GM12878 (cell line): ENCODE measurements around the gene PPIL3. TPM values are rescaled to one million over a fixed set of nuclear protein-coding genes. Genes with fewer than 3 reads are reported as not detected.

Experiments
- BCL11A ChIP-seq: IDR thresholded peaks from 2 replicates; pipeline ENCODE4 v1.6.1; 2011; ENCODE audit warnings: low read depth, low read length
- CBX5 ChIP-seq: sonication (generic); IDR thresholded peaks from 2 replicates; pipeline ENCODE4 v1.6.1; 2016; ENCODE audit warnings: low read depth, moderate library complexity, mild to moderate bottlenecking, inconsistent platforms
- EED ChIP-seq: sonication (generic); IDR thresholded peaks from 2 replicates; pipeline ENCODE4 v1.6.1; 2016; ENCODE audit warnings: antibody characterized with exemption, low read depth
- ESRRA ChIP-seq: IDR thresholded peaks from 2 replicates; pipeline ENCODE4 v1.6.1; 2012; ENCODE audit warnings: mild to moderate bottlenecking, low read length, improper control_type of control experiment
- ETV6 ChIP-seq, 2 experiments: fragments of 450-650 bp in 1 of 2; IDR thresholded peaks in 1 of 2; conservative IDR thresholded peaks in 1 of 2; 2 replicates each; pipeline ENCODE4 v1.6.1; 2014; ENCODE audit warnings: antibody characterized with exemption in 1 of 2, borderline replicate concordance in 1 of 2, low read depth in 1 of 2, mild to moderate bottlenecking in 1 of 2, moderate library complexity in 1 of 2
- GATAD2B ChIP-seq: fragments of 450-650 bp; conservative IDR thresholded peaks from 2 replicates; pipeline ENCODE4 v1.6.1; 2017; ENCODE audit warnings: low read depth, mild to moderate bottlenecking, moderate library complexity
- JUND ChIP-seq: IDR thresholded peaks from 2 replicates; pipeline ENCODE4 v1.6.1; 2012; ENCODE audit warnings: low read depth, mild to moderate bottlenecking, low read length, improper control_type of control experiment, moderate library complexity
- MEF2A ChIP-seq: IDR thresholded peaks from 2 replicates; pipeline ENCODE4 v1.6.1; 2011; ENCODE audit warnings: low read depth, mild to moderate bottlenecking, low read length, moderate library complexity; ENCODE audit not compliant: insufficient read depth
- MLLT1 ChIP-seq: fragments of 450-650 bp; IDR thresholded peaks from 2 replicates; pipeline ENCODE4 v1.6.1; 2016; ENCODE audit warnings: mild to moderate bottlenecking
- MTA3 ChIP-seq: IDR thresholded peaks from 2 replicates; pipeline ENCODE4 v1.6.1; 2012; ENCODE audit warnings: low read length, inconsistent platforms, borderline replicate concordance
- NFIC ChIP-seq: IDR thresholded peaks from 2 replicates; pipeline ENCODE4 v1.6.1; 2012; ENCODE audit warnings: low read depth, mild to moderate bottlenecking, inconsistent platforms, low read length, moderate library complexity
- NFXL1 ChIP-seq: fragments of 450-650 bp; IDR thresholded peaks from 2 replicates; pipeline ENCODE4 v1.6.1; 2017; ENCODE audit warnings: antibody characterized with exemption, mild to moderate bottlenecking, borderline replicate concordance
- NR2F1 ChIP-seq: fragments of 450-650 bp; conservative IDR thresholded peaks from 2 replicates; pipeline ENCODE4 v1.6.1; 2017; ENCODE audit warnings: mild to moderate bottlenecking
- PBX3 ChIP-seq: IDR thresholded peaks from 2 replicates; pipeline ENCODE4 v1.6.1; 2011; ENCODE audit warnings: mild to moderate bottlenecking, low read depth, low read length, moderate library complexity; ENCODE audit not compliant: insufficient replicate concordance
- RUNX3 ChIP-seq: IDR thresholded peaks from 2 replicates; pipeline ENCODE4 v1.6.1; 2012; ENCODE audit warnings: low read length, inconsistent platforms
- SMARCA5 ChIP-seq: fragments of 450-650 bp; IDR thresholded peaks from 2 replicates; pipeline ENCODE4 v1.6.1; 2017; ENCODE audit warnings: mild to moderate bottlenecking
- SUZ12 ChIP-seq: fragments of 200-600 bp; sonication (generic); IDR thresholded peaks from one replicate; pipeline ENCODE4 v1.6.1; 2018; ENCODE audit warnings: antibody characterized with exemption, mild to moderate bottlenecking; ENCODE audit not compliant: unreplicated experiment
- TCF7 ChIP-seq: IDR thresholded peaks from 2 replicates; pipeline ENCODE4 v1.6.1; 2014; ENCODE audit warnings: antibody characterized with exemption, borderline replicate concordance
- WRNIP1 ChIP-seq: IDR thresholded peaks from 2 replicates; pipeline ENCODE4 v1.6.1; 2011; ENCODE audit warnings: low read depth, low read length, improper control_type of control experiment, borderline replicate concordance
- ZBED1 ChIP-seq: IDR thresholded peaks from 2 replicates; pipeline ENCODE4 v1.6.1; 2016; ENCODE audit warnings: borderline replicate concordance
- ZNF207 ChIP-seq: fragments of 450-650 bp; IDR thresholded peaks from 2 replicates; pipeline ENCODE4 v1.6.1; 2014; ENCODE audit warnings: antibody characterized with exemption, mild to moderate bottlenecking, borderline replicate concordance
- ZNF274 ChIP-seq: IDR thresholded peaks from one replicate; pipeline ENCODE4 v1.8.0; 2011; ENCODE audit not compliant: insufficient read length, insufficient read depth
- ZNF592 ChIP-seq: fragments of 450-650 bp; IDR thresholded peaks from 2 replicates; pipeline ENCODE4 v1.6.1; 2017; ENCODE audit warnings: mild to moderate bottlenecking, moderate library complexity
- ZNF622 ChIP-seq: fragments of 450-650 bp; IDR thresholded peaks from 2 replicates; pipeline ENCODE4 v1.6.1; 2017; ENCODE audit warnings: mild to moderate bottlenecking, inconsistent platforms
- polyA plus RNA-seq, 11 experiments: library from polyadenylated mRNA; depleted of rRNA in 4 of 11; unstranded in 6 of 11; stranded (reverse) in 5 of 11; fragments of >200 nt; fragmentation: Nextera tagmentation in 4 of 11; fragmentation: Illumina TruSeq in 1 of 11; extraction: Ambion mirVana in 4 of 11; extraction: Trizol in 1 of 11; gene quantifications; 1 replicate in 1 of 11; 2 replicates in 10 of 11; pipeline versions ENCODE4 v1.2.1 to v1.2.3, GENCODE V29; 2011 to 2016; ENCODE audit warnings: inconsistent platforms in 2 of 11, missing spikeins in 2 of 11, low read depth in 1 of 11
- total RNA-seq, 4 experiments: library from RNA; depleted of rRNA in 3 of 4; stranded (reverse); fragments of >200 nt in 3 of 4; fragmentation: Illumina TruSeq in 1 of 4; extraction: Trizol in 1 of 4; gene quantifications; 2 replicates each; pipeline versions ENCODE4 v1.2.1 to v1.2.3, GENCODE V29; 2013 to 2021

Gene PPIL3
- total and polyA plus RNA-seq, 10 of the 15 experiments (the other 5 are each of a cell fraction or from before 2014, with no cell fraction given): 33.8 to 176 (median 59.1) TPM

- TF ChIP-seq ZNF592 (no peak), JUND (0 out of 2 replicates have a peak, but pooled peaks have one; percentile 9), CBX5 (peak; percentile 65; the same call in 1 of the 2 replicates), ESRRA (peak; percentile 70; the same call in 1 of the 2 replicates), SMARCA5 (peak; percentile 39), RUNX3 (peak; percentile 92), NFIC (peak; percentile 61), ZNF274 (no peak), NR2F1 (peak; percentile 63), BCL11A (0 out of 2 replicates have a peak, but pooled peaks have one; percentile 22), NFXL1 (no peak), ETV6 (conservative IDR thresholded peaks at IDR 0.05 in 1 of 2, IDR thresholded peaks at IDR 0.05 in 1 of 2; ENCODE audit: borderline replicate concordance in 1 of 2, low read depth in 1 of 2) (peak in 1 of 2 experiments; percentile 94; a peak in 2 of 4 replicates), ZNF207 (peak; percentile 95), TCF7 (peak; percentile 78; the same call in 1 of the 2 replicates), PBX3 (no peak), MLLT1 (peak; percentile 70; the same call in 1 of the 2 replicates), SUZ12 (no peak), GATAD2B (0 out of 2 replicates have a peak, but pooled peaks have one; percentile 24), EED (peak; percentile 54; the same call in 1 of the 2 replicates), MEF2A (peak; percentile 67; the same call in 1 of the 2 replicates), ZNF622 (no peak), ZBED1 (peak; percentile 80; the same call in 1 of the 2 replicates), MTA3 (no peak; the same call in 1 of the 2 replicates), WRNIP1 (peak; percentile 92)
Observed at GRCh38 chr2:200888704-200889625, at the start of gene PPIL3, which contains the start of gene NIF3L1 (continued).
